HG03439 (cell line): Measurements from ENCODE around the gene OTUB2.
A peak's percentile ranks its signal among the peaks of the same experiment; 100 is the strongest.

ENCODE experiments used
- ATAC-seq: cut with Tn5 transposase; IDR thresholded peaks from one replicate; pipeline ENCODE4 v1.9.1; 2021; ENCODE audit warnings: mild to moderate bottlenecking, moderate library complexity; ENCODE audit not compliant: unreplicated experiment

Gene OTUB2

DNA sequence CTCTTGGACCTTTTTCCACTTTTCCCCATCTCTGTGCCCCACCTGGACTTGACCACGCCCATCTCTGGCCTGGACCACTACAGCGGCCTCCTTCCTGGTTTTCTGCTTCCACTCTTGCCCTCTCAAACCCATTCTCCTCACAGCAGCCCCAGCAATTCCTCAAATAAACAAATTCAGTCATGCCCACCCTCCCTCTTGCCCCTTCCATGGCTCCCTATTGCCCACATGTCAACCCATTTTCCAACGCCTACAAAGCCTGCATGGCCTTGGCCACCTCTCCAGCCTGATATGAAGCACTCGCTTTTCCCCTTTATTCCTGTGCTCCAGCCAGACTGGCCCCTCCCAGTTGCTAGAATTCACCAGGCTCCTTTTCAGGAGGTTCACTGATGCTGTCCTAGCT, 5.9 kb upstream of the OTUB2 start:
- ATAC-seq, result no peak

- no peak for ATAC-seq
Observed at GRCh38 chr14:94021001-94021400, 5.1 kb upstream of the OTUB2 start.

GRCh38 chr14:94021416-94022157, 4.6 kb upstream of the OTUB2 start:
- no peak for ATAC-seq

- no peak for ATAC-seq
Observed at GRCh38 chr14:94022532-94023411, 3.4 kb upstream of the OTUB2 start.

GRCh38 chr14:94024549-94024948, 1.6 kb upstream of the OTUB2 start:
- no peak for ATAC-seq

DNA sequence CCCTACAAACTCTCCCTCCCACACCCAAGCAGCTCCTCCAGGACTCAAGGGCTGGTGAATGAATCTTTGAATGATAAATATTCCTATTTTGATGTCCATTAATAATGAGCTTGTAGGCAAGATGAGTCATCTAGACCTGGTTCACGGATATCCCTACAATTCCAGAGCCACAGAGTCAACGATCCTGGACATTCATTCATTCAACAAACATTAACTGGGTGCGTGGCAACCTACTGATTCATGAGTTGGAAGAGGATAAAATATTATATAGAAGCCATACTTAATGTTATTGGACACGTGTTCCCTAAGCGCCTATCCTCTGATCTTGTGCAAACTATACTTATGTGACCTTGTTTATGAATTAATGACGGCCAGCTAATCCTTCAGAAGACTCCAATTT, 420 bp upstream of the OTUB2 start:
- no peak for ATAC-seq

- no peak for ATAC-seq
Observed at GRCh38 chr14:94026889-94027469, 839 bp downstream of the OTUB2 start.

GRCh38 chr14:94027566-94028449, 1.7 kb downstream of the OTUB2 start:
- ATAC-seq, result no peak

DNA sequence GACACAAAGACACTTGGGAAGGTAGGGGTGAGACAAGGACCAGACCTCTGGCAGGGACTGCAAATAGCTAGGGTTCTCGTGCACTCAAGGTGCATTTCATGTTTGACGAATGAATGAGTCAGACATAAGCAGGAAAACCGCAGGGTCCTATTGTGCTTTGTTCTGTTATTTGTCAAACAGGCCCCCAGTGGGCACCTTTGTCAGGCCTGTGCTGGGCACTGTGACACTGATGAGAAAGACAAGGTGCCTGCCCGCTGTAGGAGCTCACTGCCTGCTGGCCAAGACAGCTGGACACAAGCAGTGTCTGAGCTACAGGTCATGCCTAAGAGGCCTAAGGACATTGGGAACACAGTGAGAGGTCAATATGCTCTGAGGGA, 2.3 kb downstream of the OTUB2 start:
- ATAC-seq, result no peak

GRCh38 chr14:94029265-94029664, 3.1 kb downstream of the OTUB2 start:
- ATAC-seq, result no peak

DNA sequence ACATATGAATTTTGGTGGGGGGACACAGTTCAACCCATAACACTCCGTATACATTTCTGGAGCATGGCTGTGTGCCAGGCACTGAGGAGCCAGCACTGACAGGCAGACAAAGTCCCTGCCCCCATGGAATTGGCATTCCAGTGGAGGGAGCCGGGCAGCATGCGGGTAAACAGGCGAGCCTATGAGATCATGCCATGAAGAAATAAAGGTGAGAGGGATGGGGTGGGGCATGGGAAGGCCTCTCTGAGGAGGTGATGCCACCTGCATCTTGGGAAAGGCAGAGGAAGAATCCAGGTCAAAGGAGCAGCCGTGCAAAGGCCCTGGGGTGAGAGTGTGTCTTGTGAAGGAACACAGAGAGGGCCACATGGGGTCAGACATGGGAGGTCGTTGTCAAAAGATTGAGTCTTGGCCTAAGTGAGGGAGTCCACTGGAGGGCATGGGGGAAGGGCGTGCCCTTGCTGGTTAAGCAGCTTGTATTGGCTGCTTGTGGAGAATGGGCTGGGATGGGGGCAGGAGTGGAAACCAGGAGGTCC, 3.6 kb downstream of the OTUB2 start:
- no peak for ATAC-seq

- ATAC-seq, result no peak
Observed at GRCh38 chr14:94030571-94030970, 4.4 kb downstream of the OTUB2 start.

- no peak for ATAC-seq
Observed at GRCh38 chr14:94031161-94031882, 5.2 kb downstream of the OTUB2 start.

DNA sequence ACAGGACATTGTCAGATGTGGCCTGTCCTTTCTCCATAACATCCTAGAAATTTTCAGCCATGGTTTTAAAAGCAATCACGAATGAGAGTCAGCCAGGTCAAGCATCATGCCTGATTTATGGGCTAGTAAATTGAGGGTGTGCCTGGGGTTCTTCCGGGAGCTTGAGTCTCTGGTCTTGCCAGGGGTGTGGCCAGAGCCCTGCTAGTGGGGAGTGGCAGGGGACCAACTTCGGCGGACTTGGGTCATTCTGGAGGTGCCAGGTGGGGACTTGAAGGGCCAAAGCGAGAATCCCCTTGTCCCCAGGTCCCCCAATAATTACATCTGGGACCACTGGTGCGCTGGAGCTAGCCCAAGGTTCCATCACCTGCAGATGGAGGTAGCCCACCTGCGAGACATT, 5.7 kb downstream of the OTUB2 start:
- ATAC-seq, result no peak

GRCh38 chr14:94034886-94035285, 8.7 kb downstream of the OTUB2 start:
- no peak for ATAC-seq

GRCh38 chr14:94036313-94037167, 10.4 kb downstream of the OTUB2 start:
- peak; percentile 81 for ATAC-seq

GRCh38 chr14:94037954-94038353, 11.8 kb downstream of the OTUB2 start:
- no peak for ATAC-seq

- ATAC-seq, result no peak
Observed at GRCh38 chr14:94038510-94038909, 12.4 kb downstream of the OTUB2 start.
